Measurements from ENCODE around the gene ATXN2. TPM values are rescaled to one million over a fixed set of nuclear protein-coding genes. Genes with fewer than 3 reads are reported as not detected.

ATXN2 gene, protein sequence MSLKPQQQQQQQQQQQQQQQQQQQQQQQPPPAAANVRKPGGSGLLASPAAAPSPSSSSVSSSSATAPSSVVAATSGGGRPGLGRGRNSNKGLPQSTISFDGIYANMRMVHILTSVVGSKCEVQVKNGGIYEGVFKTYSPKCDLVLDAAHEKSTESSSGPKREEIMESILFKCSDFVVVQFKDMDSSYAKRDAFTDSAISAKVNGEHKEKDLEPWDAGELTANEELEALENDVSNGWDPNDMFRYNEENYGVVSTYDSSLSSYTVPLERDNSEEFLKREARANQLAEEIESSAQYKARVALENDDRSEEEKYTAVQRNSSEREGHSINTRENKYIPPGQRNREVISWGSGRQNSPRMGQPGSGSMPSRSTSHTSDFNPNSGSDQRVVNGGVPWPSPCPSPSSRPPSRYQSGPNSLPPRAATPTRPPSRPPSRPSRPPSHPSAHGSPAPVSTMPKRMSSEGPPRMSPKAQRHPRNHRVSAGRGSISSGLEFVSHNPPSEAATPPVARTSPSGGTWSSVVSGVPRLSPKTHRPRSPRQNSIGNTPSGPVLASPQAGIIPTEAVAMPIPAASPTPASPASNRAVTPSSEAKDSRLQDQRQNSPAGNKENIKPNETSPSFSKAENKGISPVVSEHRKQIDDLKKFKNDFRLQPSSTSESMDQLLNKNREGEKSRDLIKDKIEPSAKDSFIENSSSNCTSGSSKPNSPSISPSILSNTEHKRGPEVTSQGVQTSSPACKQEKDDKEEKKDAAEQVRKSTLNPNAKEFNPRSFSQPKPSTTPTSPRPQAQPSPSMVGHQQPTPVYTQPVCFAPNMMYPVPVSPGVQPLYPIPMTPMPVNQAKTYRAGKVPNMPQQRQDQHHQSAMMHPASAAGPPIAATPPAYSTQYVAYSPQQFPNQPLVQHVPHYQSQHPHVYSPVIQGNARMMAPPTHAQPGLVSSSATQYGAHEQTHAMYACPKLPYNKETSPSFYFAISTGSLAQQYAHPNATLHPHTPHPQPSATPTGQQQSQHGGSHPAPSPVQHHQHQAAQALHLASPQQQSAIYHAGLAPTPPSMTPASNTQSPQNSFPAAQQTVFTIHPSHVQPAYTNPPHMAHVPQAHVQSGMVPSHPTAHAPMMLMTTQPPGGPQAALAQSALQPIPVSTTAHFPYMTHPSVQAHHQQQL
- total RNA-seq (10 to 100 TPM; 21.9 to 23.7 TPM), total RNA-seq (16.1 to 112 (median 31.6) reads per million in 172 experiments)
- polyA plus RNA-seq (2013, experiment 1 of 2) = 23.8 TPM
- 36.2 TPM for polyA plus RNA-seq (2013, experiment 2 of 2)

DNA sequence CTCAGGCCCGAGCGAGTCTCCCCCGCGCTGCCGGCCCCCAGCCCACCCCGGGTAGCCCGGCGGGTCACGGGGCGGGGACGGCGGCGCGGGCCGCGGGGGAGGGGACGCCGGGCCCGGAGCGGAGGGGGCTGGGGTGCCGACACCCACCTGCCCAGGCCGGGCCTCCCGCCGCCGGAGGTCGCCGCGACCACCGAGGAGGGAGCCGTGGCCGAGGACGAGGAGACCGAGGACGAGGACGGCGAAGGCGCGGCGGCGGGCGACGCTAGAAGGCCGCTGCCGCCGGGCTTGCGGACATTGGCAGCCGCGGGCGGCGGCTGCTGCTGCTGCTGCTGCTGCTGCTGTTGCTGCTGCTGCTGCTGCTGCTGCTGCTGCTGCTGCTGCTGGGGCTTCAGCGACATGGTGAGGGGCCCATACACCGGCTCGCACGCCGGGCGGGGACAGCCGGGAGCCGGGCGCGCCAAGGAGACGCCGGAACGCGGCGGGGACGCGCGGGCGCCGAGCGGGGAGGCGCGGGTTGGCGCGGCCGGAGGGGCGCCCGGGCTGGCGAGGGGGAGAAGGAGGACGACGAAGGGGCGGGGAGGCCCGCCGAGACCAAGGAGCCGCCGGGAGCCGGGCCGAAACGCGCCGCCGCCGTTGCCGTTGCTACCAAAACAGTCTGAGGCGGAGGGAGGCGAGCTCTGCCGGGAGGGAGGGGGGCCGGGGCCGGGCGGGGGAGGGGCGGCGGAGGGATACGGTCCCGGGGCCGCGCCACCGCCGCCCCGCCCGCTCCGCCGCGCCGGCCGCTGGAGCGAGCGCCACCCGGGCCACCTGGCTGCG is at the start of gene ATXN2:
ATXN2 (minus strand) TSS at position 679 of the 816 bp plus-strand sequence; CDS start at position 398, 281 bp downstream.
- Histone ChIP-seq H3K4me3 (ENCODE audit: low read length) (peak within 1 kb of the TSS; percentile 96), H3K4me1 (ENCODE audit: insufficient read depth, low read length) (peaks cover 19% of the 10 kb centered on the region), H3K9me3 (ENCODE audit: control insufficient read depth in 1 of 2, insufficient read depth in 1 of 2, low read length in 2 of 2) (no peaks in the 10 kb centered on the region), H3K27ac (ENCODE audit: low read depth in 1 of 2, low read length in 2 of 2) (peak within 1 kb of the TSS; percentile 83 to 88), H3K27me3 (ENCODE audit: control insufficient read depth in 1 of 2, insufficient read depth in 2 of 2, low read length in 2 of 2) (no peaks in the 10 kb centered on the region), H3K36me3 (ENCODE audit: insufficient read depth, low read length) (no peaks in the 10 kb centered on the region)
- CTCF ChIA-PET = interaction anchor here (0.6 kb wide), 1 partner anchor 13 kb away, joined by 4 read pairs; no protein-coding TSS in a partner anchor
- Mint-ChIP-seq H3K4me1 (ENCODE audit: low read depth) (peaks cover 37% of the 10 kb centered on the region), H3K36me3 (ENCODE audit: low read depth) (peaks cover 13% of the 10 kb centered on the region), H3K4me3 (peak within 1 kb of the TSS; percentile 95), H3K9me3 (no peaks in the 10 kb centered on the region), H3K27ac (peak within 1 kb of the TSS; percentile 93), H3K27me3 (no peaks in the 10 kb centered on the region)
- ATAC-seq (ENCODE audit: poor library complexity) (peak; percentile 61), DNase-seq (peak in 13 of 14 experiments; percentile 53 to 91 (median 68))
- TF ChIP-seq CTCF (IDR thresholded peaks at IDR 0.05) = no peak
- POLR2A ChIA-PET = interaction anchor here (1.0 kb wide), 1 partner anchor 86 kb away, joined by 3 read pairs; the partner anchor contains the start of genes ACAD10 and BRAP
- intact Hi-C loops (cut with DNase I, micrococcal nuclease) = loop anchor here (2.0 to 10.0 kb wide), 6 partner anchors 86 to 820 kb away; partner anchors contain the start of genes SH2B3 (in 2 of the 2), BRAP (in 1 of the 2) and PTPN11 (in 1 of the 2)

GRCh38 chr12:111645433-111645832 is 46.3 kb upstream of the ATXN2 start:
- H3K4me1 ChIP-seq (ENCODE audit: insufficient read depth, low read length) = no peaks in the 10 kb centered on the region
- intact Hi-C loops (cut with DNase I, micrococcal nuclease) = no loop called here
- H3K4me1 Mint-ChIP-seq (ENCODE audit: low read depth) = no peaks in the 10 kb centered on the region
- CTCF ChIA-PET = no interaction called here
- no peaks in the 10 kb centered on the region for H3K9me3 ChIP-seq (ENCODE audit: control insufficient read depth in 1 of 2, insufficient read depth in 1 of 2, low read length in 2 of 2)
- H3K27ac Mint-ChIP-seq = no peak overlapping the region
- DNase-seq = no peak
- no peak overlapping the region for H3K4me3 ChIP-seq (ENCODE audit: low read length)
- TF ChIP-seq CTCF (IDR thresholded peaks at IDR 0.05) = no peak
- H3K27me3 Mint-ChIP-seq = no peaks in the 10 kb centered on the region
- no peaks in the 10 kb centered on the region for H3K27me3 ChIP-seq (ENCODE audit: control insufficient read depth in 1 of 2, insufficient read depth in 2 of 2, low read length in 2 of 2)
- no peak overlapping the region for H3K27ac ChIP-seq (ENCODE audit: low read depth in 1 of 2, low read length in 2 of 2)
- peaks cover 68% of the 10 kb centered on the region for H3K36me3 ChIP-seq (ENCODE audit: insufficient read depth, low read length)
- no peak overlapping the region for H3K4me3 Mint-ChIP-seq
- H3K9me3 Mint-ChIP-seq = no peaks in the 10 kb centered on the region
- POLR2A ChIA-PET = no interaction called here
- peaks cover 70% of the 10 kb centered on the region for H3K36me3 Mint-ChIP-seq (ENCODE audit: low read depth)
- no peak for ATAC-seq (ENCODE audit: poor library complexity)

Measured in CD4-positive, alpha-beta T cell (primary cell).